WTC11 (cell line): ENCODE data around the gene HBB. TPM values are rescaled to one million over a fixed set of nuclear protein-coding genes. Genes with fewer than 3 reads are reported as not detected.

Source experiments
- ATAC-seq: fragments of 200-7000 bp; cut with Tn5 transposase; 2 replicates; pipeline ENCODE4 v1.10.0; 2021; ENCODE audit warnings: mild to moderate bottlenecking, moderate library complexity
- CTCF ChIA-PET: fragments of 300-600 bp; sonication (Branson Sonifier 250); formaldehyde crosslinking; loops from one replicate; lab custom pipeline; 2021; ENCODE audit warnings: antibody characterized with exemption; lab: Charles Lee
- POLR2A ChIA-PET: fragments of 350-600 bp; sonication (Branson Sonifier 250); formaldehyde crosslinking; loops from one replicate; lab custom pipeline; 2021; ENCODE audit warnings: antibody characterized with exemption; lab: Charles Lee
- DNase-seq: peaks from one replicate; pipeline ENCODE4 v3.0.0; 2021; ENCODE audit warnings: low spot score
- H3K27ac Mint-ChIP-seq: 2 replicates; pipeline ENCODE4 v1.8.0; 2021; ENCODE audit warnings: mixed read lengths
- H3K27me3 Mint-ChIP-seq: 2 replicates; pipeline ENCODE4 v1.8.0; 2021; ENCODE audit warnings: low read depth, mild to moderate bottlenecking, moderate library complexity, mixed read lengths
- H3K36me3 Mint-ChIP-seq: 2 replicates; pipeline ENCODE4 v1.8.0; 2021; ENCODE audit warnings: mixed read lengths
- H3K4me1 Mint-ChIP-seq: 2 replicates; pipeline ENCODE4 v1.8.0; 2022; ENCODE audit warnings: mixed read lengths
- H3K4me3 Mint-ChIP-seq: 2 replicates; pipeline ENCODE4 v1.8.0; 2021; ENCODE audit warnings: mild to moderate bottlenecking, moderate library complexity, mixed read lengths
- H3K9me3 Mint-ChIP-seq: 2 replicates; pipeline ENCODE4 v1.8.0; 2021; ENCODE audit warnings: mixed read lengths
- ARID4B ChIP-seq: sonication (generic); formaldehyde crosslinking; IDR thresholded peaks from 2 replicates; pipeline ENCODE4 v1.8.0; 2023; ENCODE audit warnings: missing genetic modification reagents, mild to moderate bottlenecking, borderline replicate concordance
- ATF1 ChIP-seq: sonication (generic); formaldehyde crosslinking; IDR thresholded peaks from 2 replicates; pipeline ENCODE4 v1.8.1; 2023; ENCODE audit warnings: mild to moderate bottlenecking, moderate library complexity, missing genetic modification reagents
- CBFB ChIP-seq: sonication (generic); formaldehyde crosslinking; IDR thresholded peaks from 2 replicates; pipeline ENCODE4 v1.8.1; 2022; ENCODE audit warnings: mild to moderate bottlenecking, low read depth, missing genetic modification reagents
- E2F4 ChIP-seq: sonication (generic); formaldehyde crosslinking; IDR thresholded peaks from 2 replicates; pipeline ENCODE4 v1.8.1; 2022; ENCODE audit warnings: low read depth, mild to moderate bottlenecking, moderate library complexity, missing genetic modification reagents, borderline replicate concordance
- EMX1 ChIP-seq: fragments of 250-450 bp; sonication (Bioruptor Pico); IDR thresholded peaks from 2 replicates; pipeline ENCODE4 v1.8.0; 2021; ENCODE audit warnings: mild to moderate bottlenecking
- FOXJ3 ChIP-seq: sonication (generic); formaldehyde crosslinking; IDR thresholded peaks from 2 replicates; pipeline ENCODE4 v1.9.0; 2021; ENCODE audit warnings: missing genetic modification reagents, mild to moderate bottlenecking, borderline replicate concordance
- FOXP1 ChIP-seq: sonication (generic); formaldehyde crosslinking; IDR thresholded peaks from 2 replicates; pipeline ENCODE4 v1.8.0; 2022; ENCODE audit warnings: missing genetic modification reagents, mild to moderate bottlenecking, moderate library complexity, borderline replicate concordance
- IRF2 ChIP-seq: sonication (generic); formaldehyde crosslinking; IDR thresholded peaks from 2 replicates; pipeline ENCODE4 v1.8.0; 2022; ENCODE audit warnings: low read depth, missing genetic modification reagents, borderline replicate concordance
- NFE2L1 ChIP-seq: sonication (generic); formaldehyde crosslinking; IDR thresholded peaks from 2 replicates; pipeline ENCODE4 v1.8.1; 2023; ENCODE audit warnings: missing genetic modification reagents
- PRDM15 ChIP-seq: sonication (generic); formaldehyde crosslinking; IDR thresholded peaks from 2 replicates; pipeline ENCODE4 v1.8.0; 2022; ENCODE audit warnings: missing genetic modification reagents
- RORB ChIP-seq: fragments of 250-450 bp; sonication (Bioruptor Pico); IDR thresholded peaks from 2 replicates; pipeline ENCODE4 v1.9.0; 2021; ENCODE audit warnings: mild to moderate bottlenecking
- SMAD3 ChIP-seq: sonication (generic); formaldehyde crosslinking; IDR thresholded peaks from 2 replicates; pipeline ENCODE4 v1.8.0; 2022; ENCODE audit warnings: missing genetic modification reagents, mild to moderate bottlenecking, borderline replicate concordance
- ZNF317 ChIP-seq: sonication (generic); formaldehyde crosslinking; IDR thresholded peaks from 2 replicates; pipeline ENCODE4 v1.8.1; 2023; ENCODE audit warnings: low read depth, mild to moderate bottlenecking, moderate library complexity, missing genetic modification reagents, borderline replicate concordance
- total RNA-seq: library from RNA; stranded (reverse); gene quantifications from 3 replicates; pipeline ENCODE4 v1.2.3, GENCODE V29; 2021
- TF ChIP-seq, protein P1 (sequence below): fragments of 200-600 bp; IDR thresholded peaks from 2 replicates; pipeline ENCODE4 v1.8.0; 2022; ENCODE audit warnings: antibody characterized with exemption
- TF ChIP-seq, protein P2 (sequence below): fragments of 250-450 bp; sonication (Bioruptor Pico); IDR thresholded peaks from 2 replicates; pipeline ENCODE4 v1.9.0; 2021; ENCODE audit warnings: mild to moderate bottlenecking, borderline replicate concordance
- TF ChIP-seq, protein P3 (sequence below): sonication (generic); formaldehyde crosslinking; IDR thresholded peaks from 2 replicates; pipeline ENCODE4 v1.8.1; 2022; ENCODE audit warnings: mild to moderate bottlenecking, missing genetic modification reagents, moderate library complexity, borderline replicate concordance

The HBB gene
- total RNA-seq, 1 experiment from 2014 or later: not detected

GRCh38 chr11:5247472-5248192 lies 20.8 kb upstream of the HBB start:
- no peaks in the 10 kb centered on the region for H3K4me1 Mint-ChIP-seq
- no peaks in the 10 kb centered on the region for H3K9me3 Mint-ChIP-seq
- no peak for DNase-seq
- no peak for TF ChIP-seq EMX1 (CRISPR knock-in tag)
- no peak for TF ChIP-seq E2F4 (CRISPR knock-in tag)
- no peak for TF ChIP-seq CBFB (CRISPR knock-in tag)
- no peak overlapping the region for H3K4me3 Mint-ChIP-seq
- no peaks in the 10 kb centered on the region for H3K36me3 Mint-ChIP-seq
- ChIA-PET CTCF (no interaction called here), POLR2A (no interaction called here)
- H3K27ac Mint-ChIP-seq: no peak overlapping the region
- H3K27me3 Mint-ChIP-seq: no peaks in the 10 kb centered on the region; the same call in 1 of the 2 replicates
- no peak for ATAC-seq

DNA sequence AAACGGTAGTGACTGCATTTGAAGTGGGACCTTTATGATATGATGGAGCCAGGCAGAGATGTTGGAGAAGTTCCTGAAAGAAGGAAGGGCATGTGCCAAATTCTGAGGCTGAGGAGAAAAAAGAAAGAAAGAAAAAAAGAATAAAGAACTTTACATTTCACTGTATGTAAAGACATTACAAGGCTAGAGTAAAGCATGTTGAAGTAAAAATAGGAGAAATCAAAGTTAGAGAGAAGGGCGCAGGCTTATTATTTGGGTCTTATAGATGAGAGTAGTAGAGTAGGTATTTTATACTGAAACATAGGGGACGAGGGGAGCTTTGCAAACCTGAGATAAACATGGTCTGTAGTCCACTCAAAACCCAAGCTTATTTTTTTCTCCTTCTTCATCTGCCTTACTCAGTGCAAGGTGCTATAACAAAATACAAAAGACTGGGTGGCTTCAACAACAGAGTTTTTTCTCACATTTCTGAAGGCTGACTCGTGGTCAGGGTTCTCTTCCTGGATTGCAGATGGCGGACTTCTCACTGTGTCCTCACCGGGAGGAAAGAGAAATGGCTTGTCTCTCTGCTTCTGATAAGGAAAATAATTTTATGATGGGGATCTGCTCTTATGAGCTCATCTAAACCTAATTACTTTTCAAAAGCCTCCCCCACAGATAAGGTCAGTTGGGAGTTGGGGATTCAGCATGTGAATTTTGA lies 20.1 kb upstream of the HBB start:
- DNase-seq: no peak
- POLR2A ChIA-PET: no interaction called here
- CTCF ChIA-PET: no interaction called here
- Mint-ChIP-seq H3K9me3 (no peaks in the 10 kb centered on the region), H3K4me3 (no peak overlapping the region), H3K4me1 (no peaks in the 10 kb centered on the region), H3K27me3 (no peaks in the 10 kb centered on the region; the same call in 1 of the 2 replicates), H3K27ac (no peak overlapping the region), H3K36me3 (no peaks in the 10 kb centered on the region)
- no peak for ATAC-seq
- no peak for TF ChIP-seq RORB (CRISPR knock-in tag)
- TF ChIP-seq IRF2 (CRISPR knock-in tag): no peak
- no peak for TF ChIP-seq SMAD3
- TF ChIP-seq, protein P1, sequence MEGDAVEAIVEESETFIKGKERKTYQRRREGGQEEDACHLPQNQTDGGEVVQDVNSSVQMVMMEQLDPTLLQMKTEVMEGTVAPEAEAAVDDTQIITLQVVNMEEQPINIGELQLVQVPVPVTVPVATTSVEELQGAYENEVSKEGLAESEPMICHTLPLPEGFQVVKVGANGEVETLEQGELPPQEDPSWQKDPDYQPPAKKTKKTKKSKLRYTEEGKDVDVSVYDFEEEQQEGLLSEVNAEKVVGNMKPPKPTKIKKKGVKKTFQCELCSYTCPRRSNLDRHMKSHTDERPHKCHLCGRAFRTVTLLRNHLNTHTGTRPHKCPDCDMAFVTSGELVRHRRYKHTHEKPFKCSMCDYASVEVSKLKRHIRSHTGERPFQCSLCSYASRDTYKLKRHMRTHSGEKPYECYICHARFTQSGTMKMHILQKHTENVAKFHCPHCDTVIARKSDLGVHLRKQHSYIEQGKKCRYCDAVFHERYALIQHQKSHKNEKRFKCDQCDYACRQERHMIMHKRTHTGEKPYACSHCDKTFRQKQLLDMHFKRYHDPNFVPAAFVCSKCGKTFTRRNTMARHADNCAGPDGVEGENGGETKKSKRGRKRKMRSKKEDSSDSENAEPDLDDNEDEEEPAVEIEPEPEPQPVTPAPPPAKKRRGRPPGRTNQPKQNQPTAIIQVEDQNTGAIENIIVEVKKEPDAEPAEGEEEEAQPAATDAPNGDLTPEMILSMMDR: no peak
- TF ChIP-seq FOXJ3 (CRISPR knock-in tag): no peak
- TF ChIP-seq, protein P2, sequence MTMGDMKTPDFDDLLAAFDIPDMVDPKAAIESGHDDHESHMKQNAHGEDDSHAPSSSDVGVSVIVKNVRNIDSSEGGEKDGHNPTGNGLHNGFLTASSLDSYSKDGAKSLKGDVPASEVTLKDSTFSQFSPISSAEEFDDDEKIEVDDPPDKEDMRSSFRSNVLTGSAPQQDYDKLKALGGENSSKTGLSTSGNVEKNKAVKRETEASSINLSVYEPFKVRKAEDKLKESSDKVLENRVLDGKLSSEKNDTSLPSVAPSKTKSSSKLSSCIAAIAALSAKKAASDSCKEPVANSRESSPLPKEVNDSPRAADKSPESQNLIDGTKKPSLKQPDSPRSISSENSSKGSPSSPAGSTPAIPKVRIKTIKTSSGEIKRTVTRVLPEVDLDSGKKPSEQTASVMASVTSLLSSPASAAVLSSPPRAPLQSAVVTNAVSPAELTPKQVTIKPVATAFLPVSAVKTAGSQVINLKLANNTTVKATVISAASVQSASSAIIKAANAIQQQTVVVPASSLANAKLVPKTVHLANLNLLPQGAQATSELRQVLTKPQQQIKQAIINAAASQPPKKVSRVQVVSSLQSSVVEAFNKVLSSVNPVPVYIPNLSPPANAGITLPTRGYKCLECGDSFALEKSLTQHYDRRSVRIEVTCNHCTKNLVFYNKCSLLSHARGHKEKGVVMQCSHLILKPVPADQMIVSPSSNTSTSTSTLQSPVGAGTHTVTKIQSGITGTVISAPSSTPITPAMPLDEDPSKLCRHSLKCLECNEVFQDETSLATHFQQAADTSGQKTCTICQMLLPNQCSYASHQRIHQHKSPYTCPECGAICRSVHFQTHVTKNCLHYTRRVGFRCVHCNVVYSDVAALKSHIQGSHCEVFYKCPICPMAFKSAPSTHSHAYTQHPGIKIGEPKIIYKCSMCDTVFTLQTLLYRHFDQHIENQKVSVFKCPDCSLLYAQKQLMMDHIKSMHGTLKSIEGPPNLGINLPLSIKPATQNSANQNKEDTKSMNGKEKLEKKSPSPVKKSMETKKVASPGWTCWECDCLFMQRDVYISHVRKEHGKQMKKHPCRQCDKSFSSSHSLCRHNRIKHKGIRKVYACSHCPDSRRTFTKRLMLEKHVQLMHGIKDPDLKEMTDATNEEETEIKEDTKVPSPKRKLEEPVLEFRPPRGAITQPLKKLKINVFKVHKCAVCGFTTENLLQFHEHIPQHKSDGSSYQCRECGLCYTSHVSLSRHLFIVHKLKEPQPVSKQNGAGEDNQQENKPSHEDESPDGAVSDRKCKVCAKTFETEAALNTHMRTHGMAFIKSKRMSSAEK (CRISPR knock-in tag): no peak
- TF ChIP-seq, protein P3, sequence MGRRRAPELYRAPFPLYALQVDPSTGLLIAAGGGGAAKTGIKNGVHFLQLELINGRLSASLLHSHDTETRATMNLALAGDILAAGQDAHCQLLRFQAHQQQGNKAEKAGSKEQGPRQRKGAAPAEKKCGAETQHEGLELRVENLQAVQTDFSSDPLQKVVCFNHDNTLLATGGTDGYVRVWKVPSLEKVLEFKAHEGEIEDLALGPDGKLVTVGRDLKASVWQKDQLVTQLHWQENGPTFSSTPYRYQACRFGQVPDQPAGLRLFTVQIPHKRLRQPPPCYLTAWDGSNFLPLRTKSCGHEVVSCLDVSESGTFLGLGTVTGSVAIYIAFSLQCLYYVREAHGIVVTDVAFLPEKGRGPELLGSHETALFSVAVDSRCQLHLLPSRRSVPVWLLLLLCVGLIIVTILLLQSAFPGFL (CRISPR knock-in tag): no peak
- TF ChIP-seq ZNF317: no peak
- TF ChIP-seq NFE2L1 (CRISPR knock-in tag): no peak
- no peak for TF ChIP-seq PRDM15 (CRISPR knock-in tag)
- TF ChIP-seq ATF1 (CRISPR knock-in tag): no peak
- no peak for TF ChIP-seq FOXP1 (CRISPR knock-in tag)
- no peak for TF ChIP-seq ARID4B (CRISPR knock-in tag)
